ENCODE data around the gene ETFRF1. TPM values are rescaled to one million over a fixed set of nuclear protein-coding genes. Genes with fewer than 3 reads are reported as not detected.

Gene ETFRF1
- total and polyA plus RNA-seq, 2 of the 8 experiments (the other 6 are each of a cell fraction or from before 2014, with no cell fraction given): 4.3 to 7.7 TPM

DNA sequence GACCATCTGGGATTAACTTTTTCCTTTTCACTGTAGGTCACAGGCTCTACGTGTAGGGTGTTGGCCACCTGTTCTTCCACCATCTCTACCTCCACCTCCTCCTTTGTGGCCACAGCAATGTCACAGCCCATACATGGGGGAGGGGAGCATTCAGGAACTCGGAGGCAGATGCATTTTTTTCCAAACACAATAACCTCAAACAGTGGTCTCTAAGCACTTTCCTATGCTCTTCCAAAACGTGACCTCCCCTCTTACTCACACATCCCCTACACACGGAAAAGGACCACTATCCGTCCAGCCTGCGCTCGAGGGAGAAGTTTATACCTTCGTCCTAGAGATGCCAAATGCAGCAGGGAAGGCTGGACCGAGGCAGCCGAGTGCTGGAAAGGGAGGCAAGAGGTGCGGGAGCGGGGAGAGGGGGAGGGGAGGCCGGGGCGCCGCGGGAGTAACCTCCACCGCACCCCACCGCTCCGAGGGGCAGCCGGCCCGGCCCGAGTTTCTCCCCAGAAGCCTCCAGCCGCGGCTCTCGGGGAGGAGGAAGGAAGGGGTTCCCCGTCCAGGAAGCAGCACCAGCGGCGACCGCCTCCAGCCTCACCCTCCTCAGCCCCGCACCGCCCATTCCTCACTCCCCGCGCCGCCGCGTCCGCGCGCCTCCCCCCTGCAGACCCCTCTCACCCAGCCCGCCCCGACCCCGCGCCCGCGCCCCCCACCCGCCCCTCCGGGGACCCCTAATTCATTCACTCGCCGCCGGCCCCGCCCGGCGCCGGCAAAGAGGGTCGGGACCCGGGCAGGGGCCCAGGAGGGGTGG lies 55.1 kb downstream of the ETFRF1 start (continued):
- no peak for TF ChIP-seq CTBP2 (IDR thresholded peaks at IDR 0.05; ENCODE audit: borderline replicate concordance, insufficient read depth, insufficient read length, low read length)

All from H1 (cell line).